ENCODE data around the gene CD6. TPM values are rescaled to one million over a fixed set of nuclear protein-coding genes. Genes with fewer than 3 reads are reported as not detected.

Gene CD6
- total RNA-seq, 1 donor from 2014 or later: 0.70 TPM

DNA sequence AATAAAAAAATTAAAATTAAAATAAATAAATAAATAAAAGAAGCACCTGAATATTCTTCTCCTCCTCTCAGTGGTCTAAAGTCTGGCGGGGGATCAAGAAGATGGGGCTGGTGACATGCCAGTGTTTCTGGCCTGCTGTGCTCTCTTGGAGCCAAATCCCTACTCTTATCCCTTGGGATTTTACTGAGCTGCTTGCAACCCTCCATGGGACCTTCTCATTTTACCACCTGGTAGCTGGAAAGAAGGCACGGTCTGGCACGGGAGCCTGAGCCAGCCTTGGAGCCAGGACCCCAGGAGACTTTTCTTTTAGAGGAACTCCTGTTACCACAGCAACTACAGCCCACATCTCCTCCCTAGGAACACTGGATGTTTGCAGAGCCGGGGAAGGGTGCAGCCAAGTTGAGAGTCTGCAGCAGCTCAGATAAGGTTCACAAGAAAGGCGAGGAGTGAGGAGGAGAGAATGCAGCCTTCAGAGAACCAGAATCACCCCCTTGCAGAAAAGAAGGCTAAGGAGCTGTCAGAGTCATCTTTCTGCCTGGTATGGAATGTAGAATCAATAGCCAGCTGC is 21.4 kb downstream of the CD6 start:
- Mint-ChIP-seq H3K9me3 (no peaks in the 10 kb centered on the region), H3K4me3 (peak overlapping the region; percentile 24), H3K27me3 (peaks cover 15% of the 10 kb centered on the region), H3K4me1 (ENCODE audit: unreplicated experiment) (peaks cover 22% of the 10 kb centered on the region), H3K36me3 (no peaks in the 10 kb centered on the region), H3K27ac (no peak overlapping the region)
- TF ChIP-seq, protein P1, sequence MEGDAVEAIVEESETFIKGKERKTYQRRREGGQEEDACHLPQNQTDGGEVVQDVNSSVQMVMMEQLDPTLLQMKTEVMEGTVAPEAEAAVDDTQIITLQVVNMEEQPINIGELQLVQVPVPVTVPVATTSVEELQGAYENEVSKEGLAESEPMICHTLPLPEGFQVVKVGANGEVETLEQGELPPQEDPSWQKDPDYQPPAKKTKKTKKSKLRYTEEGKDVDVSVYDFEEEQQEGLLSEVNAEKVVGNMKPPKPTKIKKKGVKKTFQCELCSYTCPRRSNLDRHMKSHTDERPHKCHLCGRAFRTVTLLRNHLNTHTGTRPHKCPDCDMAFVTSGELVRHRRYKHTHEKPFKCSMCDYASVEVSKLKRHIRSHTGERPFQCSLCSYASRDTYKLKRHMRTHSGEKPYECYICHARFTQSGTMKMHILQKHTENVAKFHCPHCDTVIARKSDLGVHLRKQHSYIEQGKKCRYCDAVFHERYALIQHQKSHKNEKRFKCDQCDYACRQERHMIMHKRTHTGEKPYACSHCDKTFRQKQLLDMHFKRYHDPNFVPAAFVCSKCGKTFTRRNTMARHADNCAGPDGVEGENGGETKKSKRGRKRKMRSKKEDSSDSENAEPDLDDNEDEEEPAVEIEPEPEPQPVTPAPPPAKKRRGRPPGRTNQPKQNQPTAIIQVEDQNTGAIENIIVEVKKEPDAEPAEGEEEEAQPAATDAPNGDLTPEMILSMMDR (conservative IDR thresholded peaks at IDR 0.05): no peak
- no peak for DNase-seq (ENCODE audit: extremely low spot score, unreplicated experiment)

DNA sequence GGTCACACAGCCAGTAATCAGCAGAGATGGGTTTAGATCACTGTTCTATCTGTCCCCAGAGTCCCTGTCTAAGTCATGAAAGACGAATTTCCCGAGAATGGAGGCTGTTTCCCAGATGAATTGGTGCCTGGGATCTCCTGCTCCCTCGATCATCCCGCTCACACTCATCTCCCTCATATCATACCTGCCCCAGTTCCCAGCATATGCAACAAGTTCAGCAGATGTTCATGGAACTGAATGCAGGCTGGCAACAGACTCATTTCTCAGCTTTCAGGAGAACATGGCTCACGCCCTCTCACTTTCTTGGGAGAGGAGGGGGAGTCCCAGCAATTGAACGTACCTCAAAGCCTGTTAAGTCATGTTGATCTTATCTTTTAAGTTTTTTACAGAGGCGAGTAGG is 22.1 kb downstream of the CD6 start:
- Mint-ChIP-seq H3K9me3 (no peaks in the 10 kb centered on the region), H3K4me3 (no peak overlapping the region), H3K36me3 (no peaks in the 10 kb centered on the region), H3K27me3 (peaks cover 15% of the 10 kb centered on the region), H3K27ac (no peak overlapping the region), H3K4me1 (ENCODE audit: unreplicated experiment) (peaks cover 22% of the 10 kb centered on the region)
- no peak for DNase-seq (ENCODE audit: extremely low spot score, unreplicated experiment)
- TF ChIP-seq, protein P1 (conservative IDR thresholded peaks at IDR 0.05): no peak

DNA sequence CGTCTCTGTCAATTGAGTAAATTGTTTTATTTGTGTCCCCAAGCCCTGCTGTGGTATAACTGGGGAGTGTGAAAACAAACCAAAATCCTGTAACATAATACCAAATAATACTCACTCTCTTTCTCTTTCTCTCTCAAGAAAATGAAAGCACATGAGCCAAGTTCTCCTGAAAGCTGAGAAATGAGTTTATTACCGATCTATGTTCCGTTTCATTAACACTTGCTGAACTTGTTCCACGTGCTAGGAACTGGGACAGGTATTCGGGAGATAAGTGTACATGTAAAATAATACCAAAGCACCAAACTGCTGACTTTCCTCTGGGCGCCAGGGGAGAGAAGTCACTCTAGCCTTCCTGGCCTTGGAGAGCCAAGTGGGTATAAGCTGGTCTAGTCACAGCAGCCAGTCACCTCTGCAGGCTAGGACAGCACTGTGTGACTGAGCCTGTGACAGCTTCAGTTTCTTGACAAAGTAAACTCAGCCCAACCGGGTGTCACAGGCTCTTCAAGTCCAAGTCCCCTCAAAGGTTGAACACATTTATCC is 23.1 kb downstream of the CD6 start:
- Mint-ChIP-seq H3K4me1 (ENCODE audit: unreplicated experiment) (peaks cover 22% of the 10 kb centered on the region), H3K4me3 (peak overlapping the region; percentile 46), H3K36me3 (no peaks in the 10 kb centered on the region), H3K27ac (peak overlapping the region; percentile 51), H3K9me3 (no peaks in the 10 kb centered on the region), H3K27me3 (peaks cover 11% of the 10 kb centered on the region)
- DNase-seq (ENCODE audit: extremely low spot score, unreplicated experiment): no peak
- TF ChIP-seq, protein P1 (conservative IDR thresholded peaks at IDR 0.05): no peak

DNA sequence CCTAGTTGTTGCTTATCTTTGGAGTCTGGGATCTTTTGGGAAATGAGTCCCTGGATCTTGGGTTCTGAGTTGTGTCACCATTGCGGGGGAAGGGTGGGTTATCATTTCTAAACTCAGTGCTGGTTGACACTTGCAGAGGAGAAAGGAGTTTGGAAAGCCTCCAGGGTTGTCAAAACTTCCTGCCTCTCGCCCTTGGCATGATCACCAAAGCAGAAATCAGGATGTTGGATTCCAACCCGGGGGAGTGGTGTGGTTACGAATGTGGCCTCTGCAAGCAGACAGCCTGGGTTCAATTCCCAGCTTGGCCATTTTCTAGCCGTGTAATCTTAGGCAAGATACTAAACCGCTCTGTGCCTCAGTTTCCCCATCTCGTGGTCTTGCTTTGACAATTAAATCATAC is 24.3 kb downstream of the CD6 start:
- Mint-ChIP-seq H3K36me3 (no peaks in the 10 kb centered on the region), H3K27me3 (peaks cover 14% of the 10 kb centered on the region), H3K4me3 (no peak overlapping the region), H3K27ac (no peak overlapping the region), H3K4me1 (ENCODE audit: unreplicated experiment) (peaks cover 22% of the 10 kb centered on the region), H3K9me3 (no peaks in the 10 kb centered on the region)
- DNase-seq (ENCODE audit: extremely low spot score, unreplicated experiment): no peak
- TF ChIP-seq, protein P1 (conservative IDR thresholded peaks at IDR 0.05): no peak

DNA sequence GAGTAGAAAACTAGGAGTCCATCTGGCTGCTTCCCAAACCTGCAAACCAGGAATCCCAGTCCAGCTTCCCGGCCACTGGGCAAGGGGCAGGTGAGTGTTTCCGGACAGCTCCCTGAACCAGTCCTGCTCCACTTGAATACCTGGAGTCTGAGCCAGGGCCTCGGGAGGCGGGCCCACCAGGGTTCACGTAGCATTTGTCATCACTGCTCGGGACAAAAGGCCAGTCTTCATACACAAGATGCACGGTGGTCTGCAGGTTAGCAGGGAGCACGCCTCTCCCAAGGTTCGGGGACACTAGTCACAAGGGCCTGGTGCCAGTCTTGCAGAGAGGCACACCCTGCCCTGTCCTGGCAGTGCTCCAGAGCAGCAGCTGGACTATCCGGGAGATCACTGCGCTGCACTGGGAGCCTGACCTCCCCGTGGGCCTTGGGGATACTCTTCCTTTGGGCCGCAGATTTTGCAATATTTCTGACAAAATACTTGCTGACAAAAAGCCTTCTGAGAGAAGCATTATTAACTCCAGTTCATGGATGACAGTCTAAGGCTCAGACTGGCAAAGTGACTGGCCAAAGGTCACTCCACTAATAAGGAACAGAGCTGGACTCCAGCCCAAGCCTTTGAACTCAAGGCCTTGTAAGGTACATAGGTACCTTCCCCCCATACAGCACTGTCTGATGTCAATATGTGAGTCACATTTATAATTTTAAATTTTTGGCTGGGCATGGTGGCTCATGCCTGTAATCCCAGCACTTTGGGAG is 25.1 kb downstream of the CD6 start:
- Mint-ChIP-seq H3K27ac (no peak overlapping the region), H3K9me3 (no peaks in the 10 kb centered on the region), H3K4me3 (no peak overlapping the region), H3K4me1 (ENCODE audit: unreplicated experiment) (peaks cover 22% of the 10 kb centered on the region), H3K36me3 (no peaks in the 10 kb centered on the region), H3K27me3 (peaks cover 15% of the 10 kb centered on the region)
- DNase-seq (ENCODE audit: extremely low spot score, unreplicated experiment): no peak
- TF ChIP-seq, protein P1 (conservative IDR thresholded peaks at IDR 0.05): no peak
